Measurements from ENCODE around the gene EPYC.
"Not testable (repeated sequence)": the region's sequence is repeated elsewhere in the genome, so short reads cannot be mapped to it uniquely, and the experiment has no call there.

The EPYC gene

GRCh38 chr12:90989686-90990111 is 15.1 kb downstream of the EPYC start:
- DNase-seq, result no peak

- no peak for DNase-seq
These were observed 17.3 kb downstream of the EPYC start for GRCh38 chr12:90987520-90987919.

- DNase-seq, result no peak
These were observed 17.7 kb downstream of the EPYC start for GRCh38 chr12:90987101-90987500.

- not testable (repeated sequence) for DNase-seq
These were observed 19.4 kb downstream of the EPYC start for GRCh38 chr12:90985331-90985730.

- DNase-seq, result no peak
These were observed 20.7 kb downstream of the EPYC start for GRCh38 chr12:90984114-90984513.

GRCh38 chr12:90982170-90982569 is 22.6 kb downstream of the EPYC start:
- no peak for DNase-seq

- DNase-seq, result no peak
These were observed 24.8 kb downstream of the EPYC start for GRCh38 chr12:90979951-90980350.

GRCh38 chr12:90979019-90979418 is 25.8 kb downstream of the EPYC start:
- no peak for DNase-seq

- peak; percentile 34 for DNase-seq
These were observed 26.5 kb downstream of the EPYC start for GRCh38 chr12:90978117-90978770.

GRCh38 chr12:90977224-90977623 is 27.5 kb downstream of the EPYC start:
- no peak for DNase-seq

- no peak for DNase-seq
These were observed 30.5 kb downstream of the EPYC start for GRCh38 chr12:90974286-90974685.

- DNase-seq, result no peak
These were observed 32.5 kb downstream of the EPYC start for GRCh38 chr12:90972226-90972625.

GRCh38 chr12:90970911-90971310 is 33.9 kb downstream of the EPYC start:
- no peak for DNase-seq

GRCh38 chr12:90970471-90970870 is 34.3 kb downstream of the EPYC start:
- peak; percentile 10 for DNase-seq

GRCh38 chr12:90969851-90970250 is 34.9 kb downstream of the EPYC start:
- DNase-seq, result no peak

GRCh38 chr12:90969346-90969745 is 35.4 kb downstream of the EPYC start:
- no peak for DNase-seq

GRCh38 chr12:90965204-90965603 is 39.6 kb downstream of the EPYC start:
- no peak for DNase-seq

GRCh38 chr12:90964616-90965015 is 40.2 kb downstream of the EPYC start:
- no peak for DNase-seq

- DNase-seq, result no peak
These were observed 40.8 kb downstream of the EPYC start for GRCh38 chr12:90963946-90964345.

GRCh38 chr12:90961154-90961553 is 43.6 kb downstream of the EPYC start:
- no peak for DNase-seq

GRCh38 chr12:90959538-90960139 is 45.1 kb downstream of the EPYC start:
- peak; percentile 39 for DNase-seq

GRCh38 chr12:90959032-90959431 is 45.7 kb downstream of the EPYC start:
- DNase-seq, result no peak

GRCh38 chr12:90958347-90958746 is 46.4 kb downstream of the EPYC start:
- no peak for DNase-seq

GRCh38 chr12:90954921-90955320 is 49.9 kb downstream of the EPYC start, which contains the start of gene CCER1:
TSS of gene CCER1 (minus strand) at chr12:90955176. CDS start at chr12:90954742, 434 bp downstream.
- DNase-seq, result no peak

GRCh38 chr12:90954428-90954827 is 50.3 kb downstream of the EPYC start:
- no peak for DNase-seq
